Measurements from ENCODE around the gene HIRA. TPM values are rescaled to one million over a fixed set of nuclear protein-coding genes. Genes with fewer than 3 reads are reported as not detected.

Gene HIRA
- total and polyA plus RNA-seq, 9 of the 15 experiments (the other 6 are each of a cell fraction or from before 2014, with no cell fraction given), result 0.96 to 132 (median 58.4) TPM

DNA sequence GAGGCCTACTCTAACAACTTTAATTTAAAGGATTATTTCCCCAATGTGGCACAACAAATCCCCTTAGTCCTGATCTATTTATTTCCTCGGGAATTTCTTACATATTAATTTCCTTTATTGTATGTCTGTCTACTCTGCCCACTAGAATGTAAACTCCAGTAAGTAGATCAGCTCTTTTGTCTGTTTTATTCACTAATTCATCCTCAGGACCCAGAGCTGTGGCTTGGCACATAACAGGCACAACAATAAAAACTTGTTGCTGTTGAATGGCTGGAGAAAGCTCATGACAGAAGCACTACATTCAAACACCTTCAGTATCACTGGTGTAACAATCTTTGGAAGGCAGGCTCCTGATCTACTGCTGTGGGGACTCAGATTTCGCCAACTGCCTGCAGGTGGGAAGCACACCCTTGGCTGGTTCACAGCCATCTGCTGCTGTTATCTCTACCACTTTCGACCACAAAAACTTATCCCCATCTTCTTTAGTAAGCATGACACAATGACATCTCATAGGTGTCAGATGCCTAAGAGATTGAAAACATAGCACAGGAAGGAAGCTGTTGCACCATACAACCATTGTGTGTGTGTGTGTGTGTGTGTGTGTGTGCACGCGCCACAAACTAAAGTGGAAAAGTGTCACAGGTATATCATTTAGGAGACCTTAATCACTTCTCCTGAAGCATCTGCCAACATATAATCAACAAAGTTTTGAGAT lies 11.9 kb downstream of the HIRA start (continued):
- no peak; the same call in 1 of the 2 replicates for TF ChIP-seq POLR2AphosphoS2 (IDR thresholded peaks at IDR 0.05; ENCODE audit: low read length)
- TF ChIP-seq, protein P1, sequence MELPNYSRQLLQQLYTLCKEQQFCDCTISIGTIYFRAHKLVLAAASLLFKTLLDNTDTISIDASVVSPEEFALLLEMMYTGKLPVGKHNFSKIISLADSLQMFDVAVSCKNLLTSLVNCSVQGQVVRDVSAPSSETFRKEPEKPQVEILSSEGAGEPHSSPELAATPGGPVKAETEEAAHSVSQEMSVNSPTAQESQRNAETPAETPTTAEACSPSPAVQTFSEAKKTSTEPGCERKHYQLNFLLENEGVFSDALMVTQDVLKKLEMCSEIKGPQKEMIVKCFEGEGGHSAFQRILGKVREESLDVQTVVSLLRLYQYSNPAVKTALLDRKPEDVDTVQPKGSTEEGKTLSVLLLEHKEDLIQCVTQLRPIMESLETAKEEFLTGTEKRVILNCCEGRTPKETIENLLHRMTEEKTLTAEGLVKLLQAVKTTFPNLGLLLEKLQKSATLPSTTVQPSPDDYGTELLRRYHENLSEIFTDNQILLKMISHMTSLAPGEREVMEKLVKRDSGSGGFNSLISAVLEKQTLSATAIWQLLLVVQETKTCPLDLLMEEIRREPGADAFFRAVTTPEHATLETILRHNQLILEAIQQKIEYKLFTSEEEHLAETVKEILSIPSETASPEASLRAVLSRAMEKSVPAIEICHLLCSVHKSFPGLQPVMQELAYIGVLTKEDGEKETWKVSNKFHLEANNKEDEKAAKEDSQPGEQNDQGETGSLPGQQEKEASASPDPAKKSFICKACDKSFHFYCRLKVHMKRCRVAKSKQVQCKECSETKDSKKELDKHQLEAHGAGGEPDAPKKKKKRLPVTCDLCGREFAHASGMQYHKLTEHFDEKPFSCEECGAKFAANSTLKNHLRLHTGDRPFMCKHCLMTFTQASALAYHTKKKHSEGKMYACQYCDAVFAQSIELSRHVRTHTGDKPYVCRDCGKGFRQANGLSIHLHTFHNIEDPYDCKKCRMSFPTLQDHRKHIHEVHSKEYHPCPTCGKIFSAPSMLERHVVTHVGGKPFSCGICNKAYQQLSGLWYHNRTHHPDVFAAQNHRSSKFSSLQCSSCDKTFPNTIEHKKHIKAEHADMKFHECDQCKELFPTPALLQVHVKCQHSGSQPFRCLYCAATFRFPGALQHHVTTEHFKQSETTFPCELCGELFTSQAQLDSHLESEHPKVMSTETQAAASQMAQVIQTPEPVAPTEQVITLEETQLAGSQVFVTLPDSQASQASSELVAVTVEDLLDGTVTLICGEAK (IDR thresholded peaks at IDR 0.05), result no peak
- TF ChIP-seq, protein P1 (CRISPR knock-in tag; IDR thresholded peaks at IDR 0.05), result peak; percentile 54
- no peak; the same call in 1 of the 2 replicates for TF ChIP-seq ZNF707 (CRISPR knock-in tag; conservative IDR thresholded peaks at IDR 0.05)
- no peak for TF ChIP-seq CC2D1A (IDR thresholded peaks at IDR 0.05)
- peak; percentile 47; the same call in 1 of the 2 replicates for TF ChIP-seq ZNF445 (CRISPR knock-in tag; IDR thresholded peaks at IDR 0.05; ENCODE audit: low read depth)
- TF ChIP-seq PHF8 (IDR thresholded peaks at IDR 0.05; ENCODE audit: borderline replicate concordance, low read length), result no peak; the same call in 1 of the 2 replicates
- TF ChIP-seq, protein P2, sequence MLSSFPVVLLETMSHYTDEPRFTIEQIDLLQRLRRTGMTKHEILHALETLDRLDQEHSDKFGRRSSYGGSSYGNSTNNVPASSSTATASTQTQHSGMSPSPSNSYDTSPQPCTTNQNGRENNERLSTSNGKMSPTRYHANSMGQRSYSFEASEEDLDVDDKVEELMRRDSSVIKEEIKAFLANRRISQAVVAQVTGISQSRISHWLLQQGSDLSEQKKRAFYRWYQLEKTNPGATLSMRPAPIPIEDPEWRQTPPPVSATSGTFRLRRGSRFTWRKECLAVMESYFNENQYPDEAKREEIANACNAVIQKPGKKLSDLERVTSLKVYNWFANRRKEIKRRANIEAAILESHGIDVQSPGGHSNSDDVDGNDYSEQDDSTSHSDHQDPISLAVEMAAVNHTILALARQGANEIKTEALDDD (IDR thresholded peaks at IDR 0.05), result peak; percentile 54
- TF ChIP-seq ZNF780A (CRISPR knock-in tag; IDR thresholded peaks at IDR 0.05), result no peak
- no peak for TF ChIP-seq ZFPM2 (CRISPR knock-in tag; IDR thresholded peaks at IDR 0.05)
- 0 out of 2 replicates have a peak, but pooled peaks have one; percentile 64 for TF ChIP-seq HIVEP1 (CRISPR knock-in tag; IDR thresholded peaks at IDR 0.05)
- no peak for TF ChIP-seq L3MBTL2 (IDR thresholded peaks at IDR 0.05)
- no peak for TF ChIP-seq ZSCAN29 (IDR thresholded peaks at IDR 0.05)
- TF ChIP-seq, protein P3, sequence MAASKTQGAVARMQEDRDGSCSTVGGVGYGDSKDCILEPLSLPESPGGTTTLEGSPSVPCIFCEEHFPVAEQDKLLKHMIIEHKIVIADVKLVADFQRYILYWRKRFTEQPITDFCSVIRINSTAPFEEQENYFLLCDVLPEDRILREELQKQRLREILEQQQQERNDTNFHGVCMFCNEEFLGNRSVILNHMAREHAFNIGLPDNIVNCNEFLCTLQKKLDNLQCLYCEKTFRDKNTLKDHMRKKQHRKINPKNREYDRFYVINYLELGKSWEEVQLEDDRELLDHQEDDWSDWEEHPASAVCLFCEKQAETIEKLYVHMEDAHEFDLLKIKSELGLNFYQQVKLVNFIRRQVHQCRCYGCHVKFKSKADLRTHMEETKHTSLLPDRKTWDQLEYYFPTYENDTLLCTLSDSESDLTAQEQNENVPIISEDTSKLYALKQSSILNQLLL (CRISPR knock-in tag; IDR thresholded peaks at IDR 0.05; ENCODE audit: borderline replicate concordance), result no peak
- TF ChIP-seq NFIC (IDR thresholded peaks at IDR 0.05), result no peak
- no peak for TF ChIP-seq JUNB (CRISPR knock-in tag; conservative IDR thresholded peaks at IDR 0.05)
- TF ChIP-seq, protein P4, sequence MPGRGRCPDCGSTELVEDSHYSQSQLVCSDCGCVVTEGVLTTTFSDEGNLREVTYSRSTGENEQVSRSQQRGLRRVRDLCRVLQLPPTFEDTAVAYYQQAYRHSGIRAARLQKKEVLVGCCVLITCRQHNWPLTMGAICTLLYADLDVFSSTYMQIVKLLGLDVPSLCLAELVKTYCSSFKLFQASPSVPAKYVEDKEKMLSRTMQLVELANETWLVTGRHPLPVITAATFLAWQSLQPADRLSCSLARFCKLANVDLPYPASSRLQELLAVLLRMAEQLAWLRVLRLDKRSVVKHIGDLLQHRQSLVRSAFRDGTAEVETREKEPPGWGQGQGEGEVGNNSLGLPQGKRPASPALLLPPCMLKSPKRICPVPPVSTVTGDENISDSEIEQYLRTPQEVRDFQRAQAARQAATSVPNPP (IDR thresholded peaks at IDR 0.05; ENCODE audit: borderline replicate concordance, insufficient read depth, insufficient read length), result no peak
